ENCODE measurements around the gene NRP2. TPM values are rescaled to one million over a fixed set of nuclear protein-coding genes. Genes with fewer than 3 reads are reported as not detected.

The NRP2 gene
- total RNA-seq, 1 donor from 2014 or later: 55.8 TPM

DNA sequence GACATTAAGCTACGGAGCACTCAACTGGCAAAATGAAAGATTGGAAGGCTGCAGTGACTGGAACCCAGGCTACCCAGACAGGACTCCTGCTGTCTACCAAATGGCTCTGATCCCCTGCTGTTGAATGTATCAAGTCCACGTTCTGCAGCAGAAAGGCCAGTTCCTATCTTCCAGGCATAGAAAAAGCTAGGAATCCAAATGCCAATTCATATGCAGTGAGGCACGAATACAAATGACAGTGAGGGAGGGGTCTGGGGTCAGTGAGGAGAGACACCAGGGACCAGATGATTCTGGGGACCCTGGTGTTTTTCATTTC is 5.3 kb downstream of the NRP2 start:
- peak; percentile 8 for DNase-seq (ENCODE audit: low spot score)

DNA sequence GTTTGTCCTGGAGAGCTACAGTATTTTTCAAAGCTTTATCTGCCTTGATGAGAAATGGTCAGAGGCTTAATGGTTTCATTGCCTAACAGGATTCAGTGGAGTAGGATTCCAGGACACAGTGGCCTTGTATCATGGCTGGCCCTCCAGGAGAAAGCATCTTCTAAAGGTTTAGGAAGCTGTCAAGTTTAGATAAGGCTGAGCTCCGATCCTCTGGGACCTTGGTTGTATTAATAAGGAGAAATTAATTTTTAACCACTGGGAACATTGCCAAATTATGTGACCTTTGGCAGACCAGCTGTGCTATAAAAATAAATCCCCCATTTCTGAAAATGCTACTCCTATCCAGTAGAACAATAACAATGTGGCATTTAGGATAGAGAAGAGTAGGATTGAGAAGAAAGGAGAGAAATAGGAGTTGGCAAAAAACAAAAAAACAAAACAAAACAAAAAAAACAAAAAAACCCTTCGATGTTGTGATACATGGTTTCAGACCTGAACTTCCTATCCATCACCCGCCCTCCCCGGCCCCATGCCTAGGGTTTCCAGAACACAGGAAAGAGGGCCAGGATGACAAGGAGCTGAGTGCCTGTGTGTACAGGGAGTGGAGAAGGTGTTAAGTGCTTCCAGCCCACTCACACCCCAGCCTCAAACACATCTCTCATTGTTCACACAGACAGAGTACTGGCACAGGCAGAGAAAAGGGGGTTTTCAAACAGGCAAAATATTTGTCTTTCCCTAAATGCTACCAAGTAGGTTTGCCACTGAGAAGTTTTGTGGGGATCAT is 6.3 kb downstream of the NRP2 start:
- peak; percentile 37 for DNase-seq (ENCODE audit: low spot score)

DNA sequence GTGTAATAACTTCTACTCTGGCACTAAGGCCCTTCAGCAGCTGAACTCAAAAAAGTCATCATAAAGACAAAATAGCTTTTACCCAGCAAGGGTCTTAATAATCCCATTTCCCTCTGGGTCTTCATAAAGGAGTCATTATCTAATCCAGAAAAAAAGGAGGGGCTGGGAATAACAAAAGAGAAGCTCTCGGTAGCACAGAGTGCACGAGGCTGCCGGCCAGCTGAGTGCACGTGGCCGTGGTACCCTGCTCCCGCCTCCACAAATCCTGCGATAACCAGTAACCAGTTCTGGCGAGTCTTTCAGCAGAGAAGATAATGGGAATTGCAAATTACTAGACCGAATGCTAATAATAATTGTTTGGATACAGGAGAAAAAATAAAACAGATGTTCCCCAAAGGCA is 7.5 kb downstream of the NRP2 start:
- no peak for DNase-seq (ENCODE audit: low spot score)

DNA sequence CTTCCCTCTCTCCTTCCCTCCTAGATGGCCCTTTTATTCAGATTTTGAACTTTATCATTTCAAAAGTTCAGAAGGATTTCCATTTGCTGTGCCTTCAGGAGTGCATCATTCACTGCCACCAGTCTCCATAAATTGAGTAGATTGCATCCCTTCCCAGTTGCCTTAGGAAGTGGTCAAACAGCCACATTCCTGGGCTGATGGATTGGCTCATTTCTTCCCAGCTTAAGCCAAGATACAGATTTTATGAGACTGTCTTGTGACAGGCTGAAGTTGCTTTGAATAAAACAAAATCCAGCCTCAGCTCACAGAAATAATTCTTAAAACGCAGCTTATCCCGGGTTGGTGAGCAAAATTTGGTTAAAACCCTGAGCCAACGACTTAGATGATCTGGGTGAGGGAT is 9.8 kb downstream of the NRP2 start:
- DNase-seq (ENCODE audit: low spot score): no peak

DNA sequence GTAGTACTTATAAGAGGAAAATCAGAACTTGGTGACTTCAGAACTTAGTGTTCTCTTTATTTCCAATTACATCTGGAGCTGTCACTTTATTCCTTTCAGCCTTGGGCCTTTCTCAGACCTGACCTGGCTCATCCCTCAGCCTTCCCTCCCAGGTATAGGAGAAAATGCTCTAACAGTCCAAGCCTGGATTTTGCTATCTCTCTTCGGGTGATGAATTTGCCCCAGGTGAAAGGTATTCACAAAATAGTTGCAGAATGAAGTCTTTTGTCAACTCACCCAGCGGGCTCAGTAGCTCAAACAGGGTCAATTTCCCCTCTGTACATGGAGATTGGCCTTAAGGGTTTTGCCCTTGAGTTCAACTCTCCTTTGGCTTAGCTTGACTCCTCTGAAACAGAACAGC is 12.0 kb downstream of the NRP2 start:
- DNase-seq (ENCODE audit: low spot score): no peak

DNA sequence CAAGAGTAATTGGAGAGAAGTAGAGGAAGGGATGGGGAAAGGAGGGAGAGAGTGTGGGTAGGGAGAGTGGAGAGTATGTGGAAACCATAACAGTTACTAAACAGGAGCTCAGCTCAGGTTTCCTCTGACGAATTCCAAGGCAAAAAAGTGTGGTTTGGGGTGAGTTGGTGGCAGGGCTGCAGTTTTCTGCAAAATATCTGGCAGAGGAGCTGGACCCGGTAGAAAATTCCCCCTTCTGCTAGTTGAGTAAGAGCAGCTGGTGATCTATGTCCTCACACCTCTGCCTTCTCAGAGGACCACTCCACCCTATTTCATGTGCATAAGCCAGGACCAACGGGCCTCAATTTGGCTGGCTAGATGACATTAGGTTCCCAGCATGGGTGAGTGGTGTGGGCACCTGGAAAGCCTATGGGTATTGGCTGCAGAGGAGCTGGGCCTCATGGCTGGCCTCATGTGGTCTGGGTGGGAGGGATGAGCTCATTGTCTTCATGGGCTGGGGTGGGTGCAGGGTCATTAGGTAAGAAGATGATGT is 13.2 kb downstream of the NRP2 start:
- DNase-seq (ENCODE audit: low spot score): no peak

DNA sequence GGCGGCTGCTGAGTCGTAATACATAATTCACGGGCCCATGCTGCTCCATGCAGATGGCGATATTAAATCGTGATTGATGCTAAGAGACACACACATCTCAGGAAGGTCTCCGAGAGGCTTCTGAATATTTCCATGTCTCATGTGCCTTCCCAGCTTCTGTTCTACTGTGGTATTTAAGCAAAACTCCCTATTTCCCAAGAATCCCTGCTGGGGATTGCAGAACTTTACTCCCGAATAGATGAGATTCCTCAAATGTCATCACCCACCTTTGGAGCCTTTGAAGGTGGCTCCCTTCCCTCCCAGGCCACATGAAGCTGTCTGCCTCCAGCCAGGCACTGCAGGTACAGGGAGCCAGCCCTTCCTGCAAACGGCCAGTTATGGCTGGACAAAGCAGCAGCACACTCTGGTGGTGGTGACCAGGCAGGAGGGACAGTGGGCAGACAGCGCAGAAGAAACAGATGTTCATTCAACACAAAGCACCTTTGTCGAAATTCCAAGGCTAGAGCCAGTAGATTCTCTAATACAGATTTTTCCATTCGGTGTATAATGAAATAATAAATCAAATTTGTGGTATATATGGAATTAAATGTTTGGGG is 14.1 kb downstream of the NRP2 start:
- DNase-seq (ENCODE audit: low spot score): no peak

DNA sequence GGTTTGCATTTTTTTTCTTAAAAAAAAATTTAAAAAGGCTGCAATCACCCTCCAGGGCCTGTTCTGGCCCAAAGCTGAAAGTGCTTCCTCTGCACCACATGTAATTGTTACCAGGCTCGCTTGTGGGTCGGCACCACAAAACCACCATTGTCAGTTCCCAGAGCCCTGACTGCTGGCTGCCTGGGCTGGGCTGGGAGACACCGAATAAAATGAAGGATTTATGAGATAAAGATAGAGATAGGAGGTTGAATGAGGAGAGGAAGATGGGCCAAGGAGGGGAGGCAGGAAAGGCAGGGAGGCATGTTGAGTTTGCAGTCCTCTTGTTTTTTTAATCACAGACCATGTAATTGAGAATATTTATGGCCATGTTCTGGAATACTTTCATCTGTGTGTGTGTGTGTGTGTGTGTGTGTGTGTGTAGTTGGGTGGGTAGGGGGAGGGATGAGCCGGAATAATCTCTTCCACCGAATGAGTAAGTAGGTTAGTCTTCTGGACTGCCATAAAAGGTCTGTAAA is 14.7 kb downstream of the NRP2 start:
- DNase-seq (ENCODE audit: low spot score): no peak

DNA sequence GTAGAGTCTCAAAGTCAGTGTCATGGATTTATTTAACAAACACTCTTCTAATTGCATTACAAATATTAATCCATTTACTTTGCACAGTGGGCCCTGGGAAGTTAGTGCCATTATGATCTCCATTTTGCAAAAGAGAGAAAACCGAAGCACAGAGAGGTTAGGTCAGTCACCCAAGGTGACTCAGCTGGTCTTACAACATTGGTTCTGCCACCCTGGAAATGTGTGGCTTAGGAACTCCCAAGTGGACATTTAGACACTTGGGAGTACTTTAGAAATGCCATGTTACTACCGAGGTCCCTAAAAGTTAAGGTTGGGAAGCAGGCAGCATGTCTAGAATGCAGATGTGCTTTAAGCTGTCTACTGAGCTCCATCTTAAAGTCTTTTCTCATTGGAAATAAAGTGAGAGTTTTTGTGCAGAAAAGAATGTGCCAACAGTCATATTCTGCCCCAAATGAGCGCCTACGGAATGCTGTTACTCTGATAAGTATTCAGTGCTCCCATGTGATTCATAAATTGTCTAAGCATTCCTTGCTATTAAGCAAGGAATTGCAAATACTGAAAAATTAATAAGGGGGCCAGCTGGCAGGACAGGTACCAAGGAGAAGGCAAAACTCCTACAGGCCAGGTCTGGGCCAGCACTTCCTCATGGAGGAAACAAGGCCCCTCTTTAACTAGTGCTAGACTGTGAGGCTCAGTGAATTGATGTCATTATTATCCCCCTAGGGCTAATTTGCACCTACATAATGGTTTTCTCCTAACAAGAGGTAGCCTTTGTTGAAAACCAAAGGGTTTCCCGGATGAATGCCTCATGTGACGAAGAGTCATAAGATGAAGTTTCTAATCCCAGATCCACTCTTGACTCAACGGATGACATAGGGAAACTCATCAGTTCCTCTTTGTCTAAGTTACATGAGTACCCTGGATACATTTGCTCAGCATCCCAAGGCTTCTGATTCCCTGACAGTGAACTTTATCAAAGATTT is 16.3 kb downstream of the NRP2 start:
- DNase-seq (ENCODE audit: low spot score): no peak

DNA sequence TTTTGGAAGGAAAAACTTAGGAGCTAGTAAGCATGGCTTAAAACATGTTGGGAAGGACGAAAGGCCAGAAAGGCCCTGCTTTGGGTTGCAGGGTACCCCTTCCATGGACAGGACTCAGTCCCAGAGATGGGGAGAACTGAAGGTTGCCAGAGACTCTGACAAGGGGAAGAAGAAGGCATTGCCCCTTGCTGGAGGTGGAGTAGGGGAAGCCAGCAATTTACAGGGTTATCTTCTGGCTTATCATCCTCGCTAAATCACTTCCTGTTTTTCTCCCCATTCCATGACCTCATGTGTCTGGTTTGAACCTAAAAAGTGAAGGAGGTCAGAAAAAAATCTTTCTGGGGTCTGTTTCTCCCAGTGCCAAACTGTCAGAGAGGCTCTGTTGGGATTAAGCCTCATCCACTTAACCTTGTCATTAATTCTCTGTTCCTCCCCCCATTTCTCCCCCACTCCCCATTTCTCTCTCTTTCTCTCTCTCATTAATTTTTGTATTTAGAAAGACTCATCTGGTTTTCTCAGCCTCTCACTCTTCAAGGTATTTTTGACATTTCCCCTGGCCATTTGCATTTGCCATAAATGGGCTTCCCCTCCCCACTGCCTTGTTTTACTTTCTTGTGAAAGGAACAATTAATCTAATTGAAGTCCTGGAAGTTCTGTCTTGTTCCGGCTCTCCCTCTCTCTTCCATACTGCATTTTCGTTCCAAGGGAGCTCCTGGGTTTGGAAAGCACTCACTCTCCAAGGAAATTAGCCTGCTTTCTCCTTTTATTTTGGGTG is 17.4 kb downstream of the NRP2 start:
- DNase-seq (ENCODE audit: low spot score): no peak

DNA sequence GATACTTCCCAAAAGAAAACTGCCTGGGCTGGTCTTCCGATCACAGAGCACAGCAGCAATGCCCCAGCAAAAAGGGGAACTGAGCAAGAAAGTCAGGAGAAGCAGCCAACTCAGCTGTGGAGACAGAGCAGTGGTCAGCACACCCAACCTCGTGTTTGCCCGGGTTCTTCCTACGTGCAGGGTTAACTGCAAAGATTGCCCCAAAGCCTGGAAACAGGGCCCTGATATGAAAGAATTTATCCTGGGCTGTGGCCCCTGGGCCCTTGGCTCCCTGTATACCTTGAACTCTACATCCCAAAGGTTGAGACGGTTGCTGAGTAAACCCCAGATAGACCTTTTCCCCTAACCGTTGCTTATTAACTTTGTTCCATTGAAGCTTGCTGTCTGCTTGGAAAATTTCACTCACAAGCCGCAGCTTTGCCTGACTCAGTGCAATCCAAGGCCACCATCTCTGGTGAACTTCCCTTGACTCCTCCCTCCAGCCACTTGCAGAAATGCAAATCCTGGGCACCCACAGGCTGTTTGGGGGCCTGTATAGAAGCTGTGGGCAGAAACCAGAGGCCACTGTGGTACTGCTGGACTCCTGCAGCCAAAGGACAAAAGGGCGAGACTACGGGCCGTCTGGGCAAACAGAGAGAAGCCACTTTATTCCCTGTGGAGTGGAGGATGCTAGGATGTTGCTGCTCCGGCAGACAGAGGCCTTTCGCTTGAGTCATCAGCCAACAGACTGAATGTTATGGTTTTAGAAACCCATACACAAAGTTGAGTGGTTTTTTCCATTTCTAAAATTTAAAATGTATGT is 18.2 kb downstream of the NRP2 start:
- no peak for DNase-seq (ENCODE audit: low spot score)

DNA sequence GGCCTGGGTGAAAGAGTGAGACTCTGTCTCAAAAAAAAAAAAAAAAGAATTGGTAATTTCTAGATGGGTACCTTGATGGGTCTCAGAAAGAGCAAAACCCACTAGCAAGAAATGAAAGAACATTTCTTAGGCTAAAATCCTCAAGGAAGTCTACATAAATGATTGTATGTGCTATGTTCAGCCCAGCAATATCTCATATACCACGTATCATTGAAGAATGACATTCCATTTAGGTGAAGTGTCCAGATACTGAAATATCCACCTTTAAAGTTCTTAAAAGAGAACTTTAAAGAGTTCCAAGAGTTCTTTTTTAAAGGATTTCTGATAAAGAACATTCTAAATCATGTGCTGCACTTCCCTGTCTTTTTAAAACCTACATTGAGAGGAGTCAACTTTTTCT is 19.2 kb downstream of the NRP2 start:
- DNase-seq (ENCODE audit: low spot score): no peak

DNA sequence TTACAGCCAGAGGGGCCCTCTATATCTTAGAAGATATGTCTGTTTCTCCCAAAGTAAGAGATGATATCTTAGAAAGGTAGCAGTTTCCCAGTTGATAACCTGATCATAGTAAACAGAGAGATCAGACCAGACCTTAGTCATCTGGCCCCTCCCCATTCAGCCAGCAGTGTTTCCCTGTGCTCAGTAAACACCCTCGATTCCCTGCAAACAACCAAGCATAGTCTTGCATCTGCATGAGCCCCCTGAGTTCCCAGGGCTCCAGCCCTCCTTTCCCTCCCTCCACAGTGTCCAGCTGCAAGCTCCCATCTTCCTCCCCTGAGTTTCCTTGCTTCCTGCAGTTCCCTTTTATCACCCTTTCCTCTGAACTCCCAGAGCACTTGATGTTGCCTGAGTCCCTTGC is 20.3 kb downstream of the NRP2 start:
- no peak for DNase-seq (ENCODE audit: low spot score)

DNA sequence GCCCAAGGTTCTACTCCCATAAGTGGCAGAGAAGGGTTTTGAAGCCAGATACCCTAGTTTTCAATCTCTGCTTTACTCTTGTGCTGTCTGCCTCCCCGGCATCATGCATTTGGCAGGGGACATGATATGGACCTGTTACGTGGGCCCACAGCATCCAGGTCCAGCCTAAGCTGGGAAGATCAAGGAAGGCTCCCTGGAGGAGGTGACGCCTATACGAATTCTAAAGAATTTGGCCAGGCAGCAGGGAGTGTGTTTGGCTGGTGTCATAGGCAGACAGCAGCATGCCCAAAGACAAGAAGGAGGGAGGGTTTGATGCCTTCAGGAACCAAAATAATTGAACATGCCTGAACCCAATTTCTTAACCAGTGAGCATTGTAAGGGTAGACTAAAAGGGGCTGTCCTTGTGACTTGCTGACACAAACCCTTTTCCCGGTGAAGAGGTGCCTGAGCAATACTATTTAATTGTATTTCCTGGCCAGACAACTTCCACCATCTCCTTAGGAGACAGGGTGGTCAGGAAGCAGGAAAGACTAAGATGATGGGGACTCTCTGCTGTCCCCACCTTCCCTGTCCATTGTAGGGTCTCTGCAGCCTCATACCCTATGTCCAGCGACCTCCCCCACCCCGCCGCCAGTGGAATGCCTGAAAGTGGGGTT is 21.3 kb downstream of the NRP2 start:
- DNase-seq (ENCODE audit: low spot score): no peak

DNA sequence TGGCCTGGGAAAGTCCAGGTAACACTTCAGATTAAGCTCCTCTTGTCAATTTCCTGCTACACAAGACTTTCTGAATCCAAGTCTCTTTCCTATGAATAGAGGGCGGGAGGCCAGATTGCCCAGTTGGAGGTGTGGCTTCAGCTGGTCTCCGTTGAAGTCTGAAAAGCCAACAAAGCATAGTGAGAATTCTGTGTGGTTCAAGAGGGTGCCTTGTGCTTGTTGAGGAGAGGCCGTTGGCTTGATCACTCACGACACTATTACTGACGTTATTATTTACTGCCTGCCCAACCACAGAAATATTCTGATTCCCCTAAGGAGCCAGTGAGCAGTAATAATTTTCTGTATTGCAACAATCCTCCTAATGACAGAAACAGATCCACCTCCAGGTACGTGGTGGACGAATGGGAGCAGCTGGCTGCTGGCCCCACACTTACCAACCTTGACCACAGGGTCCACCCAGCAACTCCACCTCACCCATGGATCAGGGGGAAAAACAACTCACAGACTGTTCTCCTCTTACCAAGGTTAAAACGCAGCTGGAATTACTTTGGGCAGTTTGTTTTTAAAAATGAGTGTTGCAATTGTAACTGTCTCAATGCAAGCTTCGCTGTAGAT is 21.9 kb downstream of the NRP2 start:
- DNase-seq (ENCODE audit: low spot score): no peak

DNA sequence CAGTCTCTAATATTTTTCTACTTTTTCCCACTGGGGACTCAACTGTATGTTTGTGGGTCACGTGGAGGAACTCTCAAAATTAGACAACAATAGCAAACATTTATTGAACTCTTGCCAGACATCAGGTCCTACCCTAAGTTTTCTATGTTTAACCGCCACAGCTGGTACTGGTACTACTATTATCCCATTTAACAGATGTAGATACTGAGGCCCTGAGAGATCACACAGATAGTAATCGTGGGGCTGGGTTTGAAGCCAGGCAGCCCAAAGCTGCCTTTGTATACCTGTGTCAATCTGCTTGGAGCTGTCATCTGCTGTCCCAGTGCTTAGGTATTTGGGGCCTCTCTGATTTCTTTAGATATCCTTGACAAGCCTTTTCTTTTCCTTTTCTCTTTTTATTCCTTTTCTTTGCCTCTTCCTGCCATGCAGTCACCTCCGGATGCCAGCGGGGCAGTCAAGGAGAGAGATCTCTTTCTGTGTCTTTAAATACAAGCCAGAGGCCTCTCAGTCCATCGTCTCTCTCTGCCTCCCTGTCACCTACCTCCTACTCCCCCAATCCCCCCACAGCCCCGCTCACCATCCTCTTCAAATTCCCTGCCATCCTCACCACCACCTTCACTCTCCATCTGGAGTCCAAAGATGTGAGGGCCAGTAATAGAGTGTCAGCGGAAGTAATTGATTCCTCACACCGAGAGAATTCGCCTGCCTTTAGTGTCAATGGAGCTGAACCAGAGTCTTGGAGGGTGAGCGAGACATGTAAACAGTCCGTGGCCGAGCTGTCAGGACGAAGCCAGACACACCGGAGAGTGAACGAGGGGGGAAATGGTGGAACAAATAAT is 23.4 kb downstream of the NRP2 start:
- no peak for DNase-seq (ENCODE audit: low spot score)

DNA sequence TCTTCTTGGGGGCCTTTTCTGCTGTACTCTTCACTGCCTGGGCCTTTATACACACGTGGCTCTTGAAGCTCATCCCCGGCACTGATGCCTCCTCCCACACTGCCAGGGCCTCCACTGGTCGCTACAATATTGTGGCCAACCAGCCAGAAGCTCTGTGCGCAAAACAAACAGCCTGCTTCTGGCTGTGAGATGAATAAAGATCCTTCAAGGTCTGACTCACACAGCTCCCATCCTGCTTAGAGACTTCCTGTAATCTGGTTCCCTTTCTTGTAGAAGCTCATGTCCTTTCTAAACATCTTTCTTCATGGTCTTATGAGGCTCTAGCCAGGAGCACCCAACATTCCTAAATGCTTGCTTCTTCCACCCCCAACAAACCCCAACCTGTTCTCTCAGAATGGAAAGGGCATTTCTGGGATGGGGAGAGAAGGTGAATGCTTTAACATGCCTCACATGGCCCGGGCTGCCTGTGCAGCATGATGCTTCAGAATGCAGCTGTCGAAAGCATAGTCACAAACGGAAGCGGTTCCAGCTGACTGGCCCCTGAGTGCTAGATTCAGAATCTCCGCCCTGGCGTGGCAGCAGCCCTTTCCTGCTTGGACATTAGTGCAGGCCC is 24.6 kb downstream of the NRP2 start:
- peak; percentile 78 for DNase-seq (ENCODE audit: low spot score)

DNA sequence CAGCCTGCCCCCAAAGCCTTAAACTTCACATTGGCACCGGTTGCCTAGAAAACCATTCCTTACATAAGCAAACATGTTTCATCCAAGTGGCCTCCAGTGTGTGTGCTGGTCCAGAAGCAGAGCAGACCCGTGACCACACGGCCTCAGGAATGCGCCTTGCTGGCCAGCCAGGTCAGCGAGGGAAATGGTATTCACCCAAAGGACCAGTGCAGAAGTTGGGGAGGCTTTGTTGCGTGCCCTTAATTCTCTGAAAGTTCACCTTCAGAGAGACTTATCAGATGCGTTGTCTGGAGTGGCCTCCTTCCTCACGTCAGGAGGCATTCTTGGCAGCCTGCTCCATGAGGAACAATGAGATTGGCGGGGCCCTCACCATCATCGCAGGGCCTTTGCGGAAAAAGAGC is 25.9 kb downstream of the NRP2 start:
- DNase-seq (ENCODE audit: low spot score): no peak
